PC-9 (cell line): ENCODE results near the gene COPZ1. TPM values are rescaled to one million over a fixed set of nuclear protein-coding genes. Genes with fewer than 3 reads are reported as not detected.

ENCODE experiments used
- BruUV-seq: library from RNA; stranded (reverse); fragments of 400-500 nt; replicated peaks from 2 replicates; lab custom pipeline; 2021; lab: Mats Ljungman, UMichigan
- CTCF ChIA-PET: fragments of 300-600 bp; sonication (Branson Sonifier 250); formaldehyde crosslinking; loops from one replicate; lab custom pipeline; 2022; ENCODE audit warnings: antibody characterized with exemption; lab: Charles Lee
- POLR2A ChIA-PET: fragments of 300-600 bp; sonication (Branson Sonifier 250); formaldehyde crosslinking; loops from one replicate; lab custom pipeline; 2022; ENCODE audit warnings: antibody characterized with exemption; ENCODE audit not compliant: unreplicated experiment; lab: Charles Lee
- DNase-seq, 2 experiments: peaks; one replicate each; pipeline versions ENCODE4 v3.0.0 to v3.0.0-alpha.2; 2015 to 2022; ENCODE audit warnings: mixed read lengths in 1 of 2
- H2AFZ ChIP-seq: fragments of 200-600 bp; sonication (generic); 2 replicates; pipeline ENCODE4 v1.8.1; 2017; ENCODE audit warnings: antibody characterized with exemption
- H3F3A ChIP-seq: fragments of 200-600 bp; sonication (generic); 2 replicates; pipeline ENCODE4 v1.8.1; 2017; ENCODE audit warnings: antibody characterized with exemption, mild to moderate bottlenecking, low read depth; ENCODE audit not compliant: insufficient read depth
- H3K27ac ChIP-seq: fragments of 200-600 bp; sonication (generic); 2 replicates; pipeline ENCODE4 v1.6.1; 2016; ENCODE audit warnings: mixed run types
- H3K27me3 ChIP-seq: fragments of 200-600 bp; sonication (generic); 2 replicates; pipeline ENCODE4 v1.6.1; 2016; ENCODE audit warnings: low read depth, mixed run types; ENCODE audit not compliant: insufficient read depth
- H3K36me3 ChIP-seq: fragments of 200-600 bp; sonication (generic); 2 replicates; pipeline ENCODE4 v1.6.1; 2016; ENCODE audit warnings: low read depth, mixed run types
- H3K4me1 ChIP-seq: fragments of 200-600 bp; sonication (generic); replicated peaks from 2 replicates; pipeline ENCODE4 v1.6.1; 2016; ENCODE audit warnings: mixed run types; ENCODE audit not compliant: insufficient read depth
- H3K4me2 ChIP-seq: fragments of 200-600 bp; sonication (generic); 2 replicates; pipeline ENCODE4 v1.6.1; 2017; ENCODE audit warnings: mixed run types
- H3K4me3 ChIP-seq: fragments of 200-600 bp; sonication (generic); 2 replicates; pipeline ENCODE4 v1.6.1; 2016; ENCODE audit warnings: mixed run types
- H3K79me2 ChIP-seq: fragments of 200-600 bp; sonication (generic); 2 replicates; pipeline ENCODE4 v1.6.1; 2017; ENCODE audit warnings: low read depth, mixed run types
- H3K9me2 ChIP-seq: fragments of 200-600 bp; sonication (generic); 2 replicates; pipeline ENCODE4 v1.8.1; 2017; ENCODE audit warnings: mild to moderate bottlenecking; ENCODE audit not compliant: insufficient read depth
- H3K9me3 ChIP-seq: fragments of 200-600 bp; sonication (generic); 2 replicates; pipeline ENCODE4 v1.8.1; 2016; ENCODE audit warnings: low read depth; ENCODE audit not compliant: insufficient read depth
- H4K20me1 ChIP-seq: fragments of 200-600 bp; sonication (generic); 2 replicates; pipeline ENCODE4 v1.8.1; 2017; ENCODE audit not compliant: insufficient read depth
- EZH2 ChIP-seq: fragments of 200-600 bp; sonication (generic); IDR thresholded peaks from 2 replicates; pipeline ENCODE4 v1.8.0; 2017; ENCODE audit warnings: antibody characterized with exemption, low read depth
- intact Hi-C: fragments of 100-400 bp; cut with micrococcal nuclease; formaldehyde crosslinking; loops from one replicate; pipeline ENCODE4 v1.10.0; 2022; ENCODE audit not compliant: unreplicated experiment
- total RNA-seq: library from RNA; stranded (reverse); gene quantifications from 2 replicates; pipeline ENCODE4 v1.2.3, GENCODE V29; 2021
- TF ChIP-seq, protein P1 (sequence below): fragments of 200-600 bp; sonication (generic); conservative IDR thresholded peaks from 2 replicates; pipeline ENCODE4 v1.6.1; 2017; ENCODE audit warnings: mixed run types, antibody characterized with exemption, mild to moderate bottlenecking, moderate library complexity

Gene COPZ1
- total RNA-seq, 1 experiment from 2014 or later = 232 TPM

DNA sequence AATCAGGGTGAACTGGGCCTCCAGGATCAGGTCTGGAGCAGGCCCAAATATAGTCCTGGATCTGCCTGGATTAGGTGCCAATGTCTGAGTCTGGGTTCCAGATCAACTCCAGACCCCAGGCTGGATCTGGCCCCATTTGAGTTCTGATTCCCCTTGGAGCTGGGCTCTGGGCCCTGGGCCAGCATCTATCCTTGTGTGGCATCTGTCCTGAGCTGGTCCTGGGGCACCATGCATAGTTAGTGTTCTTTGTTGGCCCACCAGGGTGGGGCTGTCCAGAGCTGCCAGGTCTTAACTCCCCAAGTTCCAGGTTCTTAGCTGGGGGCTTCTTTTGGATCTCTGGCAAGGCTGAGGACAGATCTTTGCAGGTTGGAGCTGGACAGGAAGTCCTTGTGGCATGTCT is 70.6 kb downstream of the COPZ1 start:
- DNase-seq = no peak
- no peak for TF ChIP-seq EZH2
- TF ChIP-seq, protein P1, sequence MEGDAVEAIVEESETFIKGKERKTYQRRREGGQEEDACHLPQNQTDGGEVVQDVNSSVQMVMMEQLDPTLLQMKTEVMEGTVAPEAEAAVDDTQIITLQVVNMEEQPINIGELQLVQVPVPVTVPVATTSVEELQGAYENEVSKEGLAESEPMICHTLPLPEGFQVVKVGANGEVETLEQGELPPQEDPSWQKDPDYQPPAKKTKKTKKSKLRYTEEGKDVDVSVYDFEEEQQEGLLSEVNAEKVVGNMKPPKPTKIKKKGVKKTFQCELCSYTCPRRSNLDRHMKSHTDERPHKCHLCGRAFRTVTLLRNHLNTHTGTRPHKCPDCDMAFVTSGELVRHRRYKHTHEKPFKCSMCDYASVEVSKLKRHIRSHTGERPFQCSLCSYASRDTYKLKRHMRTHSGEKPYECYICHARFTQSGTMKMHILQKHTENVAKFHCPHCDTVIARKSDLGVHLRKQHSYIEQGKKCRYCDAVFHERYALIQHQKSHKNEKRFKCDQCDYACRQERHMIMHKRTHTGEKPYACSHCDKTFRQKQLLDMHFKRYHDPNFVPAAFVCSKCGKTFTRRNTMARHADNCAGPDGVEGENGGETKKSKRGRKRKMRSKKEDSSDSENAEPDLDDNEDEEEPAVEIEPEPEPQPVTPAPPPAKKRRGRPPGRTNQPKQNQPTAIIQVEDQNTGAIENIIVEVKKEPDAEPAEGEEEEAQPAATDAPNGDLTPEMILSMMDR = no peak
- BruUV-seq = no TSS peak
- H3K36me3 ChIP-seq = no peaks in the 10 kb centered on the region
- POLR2A ChIA-PET = no interaction called here
- intact Hi-C loops = no loop called here
- no peak overlapping the region for H3K27ac ChIP-seq
- no peaks in the 10 kb centered on the region for H3K4me1 ChIP-seq
- H3K9me2 ChIP-seq = no peaks in the 10 kb centered on the region
- H3K4me3 ChIP-seq = no peak overlapping the region
- no peaks in the 10 kb centered on the region for H3K79me2 ChIP-seq
- no peaks in the 10 kb centered on the region; the same call in 1 of the 2 replicates for H4K20me1 ChIP-seq
- H3F3A ChIP-seq = peaks cover 11% of the 10 kb centered on the region
- H3K9me3 ChIP-seq = no peaks in the 10 kb centered on the region
- CTCF ChIA-PET = interaction anchor here (0.5 to 0.6 kb wide), 3 partner anchors 29 to 176 kb away, joined by 3 to 9 read pairs (median 5); no protein-coding TSS in a partner anchor
- no peaks in the 10 kb centered on the region for H3K27me3 ChIP-seq
- H3K4me2 ChIP-seq = no peak overlapping the region
- no peak overlapping the region for H2AFZ ChIP-seq

DNA sequence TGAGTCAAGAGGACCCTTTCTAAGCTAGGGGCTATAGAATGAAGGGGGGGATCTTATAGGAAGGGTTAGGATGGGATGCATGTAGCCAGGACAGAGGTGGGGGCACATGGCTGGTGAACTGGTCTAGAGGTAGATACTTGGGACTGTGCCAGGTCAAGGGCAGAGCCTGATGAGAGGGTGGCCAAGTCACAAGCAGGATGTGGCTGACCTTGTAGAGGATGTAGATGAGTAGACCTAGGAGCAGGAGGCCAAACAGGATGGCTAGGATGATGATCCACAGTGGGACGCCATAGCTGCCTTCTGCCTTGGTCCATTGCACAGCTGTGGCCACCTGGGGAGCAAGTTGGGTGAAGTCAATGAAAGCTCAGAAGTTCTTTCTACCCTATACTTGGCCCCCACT is 72.2 kb downstream of the COPZ1 start:
- no TSS peak for BruUV-seq

DNA sequence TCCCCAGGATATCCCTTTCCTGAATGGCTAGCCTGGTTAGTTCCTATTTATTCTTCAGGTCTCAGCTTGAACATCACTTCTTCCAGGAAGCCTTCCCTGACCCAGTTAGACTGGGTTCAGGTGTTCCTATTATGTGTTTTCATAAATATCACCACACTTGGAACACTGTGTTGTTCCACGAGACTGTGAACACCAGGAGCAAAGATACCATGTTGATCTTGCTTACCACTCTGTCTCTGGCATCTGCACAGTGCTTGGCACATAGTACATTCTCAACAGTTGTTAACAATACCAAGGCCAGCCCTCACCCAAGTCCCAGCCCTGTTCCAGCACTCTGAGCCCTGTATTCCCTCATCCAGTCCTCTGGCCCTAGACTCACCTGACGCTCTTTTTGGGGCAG is 73.3 kb downstream of the COPZ1 start:
- peaks cover 12% of the 10 kb centered on the region for H3F3A ChIP-seq

More for the DNA sequence above, 72.2 kb downstream of the COPZ1 start:
- no peak for DNase-seq
- Histone ChIP-seq H3K36me3 (no peaks in the 10 kb centered on the region), H3K79me2 (no peaks in the 10 kb centered on the region), H3F3A (peaks cover 12% of the 10 kb centered on the region), H3K27ac (no peak overlapping the region), H3K27me3 (no peaks in the 10 kb centered on the region), H3K4me2 (no peak overlapping the region), H3K9me3 (no peaks in the 10 kb centered on the region), H4K20me1 (no peaks in the 10 kb centered on the region; the same call in 1 of the 2 replicates), H3K4me1 (no peaks in the 10 kb centered on the region), H2AFZ (no peak overlapping the region), H3K4me3 (no peak overlapping the region), H3K9me2 (no peaks in the 10 kb centered on the region)
- POLR2A ChIA-PET = no interaction called here
- CTCF ChIA-PET = interaction anchor here (0.6 kb wide), 2 partner anchors 39 to 42 kb away, joined by 11 to 14 read pairs; no protein-coding TSS in a partner anchor
- intact Hi-C loops = no loop called here
- TF ChIP-seq, protein P1 = no peak
- no peak for TF ChIP-seq EZH2

More for the DNA sequence above, 73.3 kb downstream of the COPZ1 start:
- no peak overlapping the region for H3K27ac ChIP-seq
- H3K36me3 ChIP-seq = no peaks in the 10 kb centered on the region
- ChIA-PET POLR2A (no interaction called here), CTCF (interaction anchor here (0.7 kb wide), 1 partner anchor 375 kb away, joined by 8 read pairs; no protein-coding TSS in a partner anchor)
- no peak for DNase-seq
- TF ChIP-seq EZH2 = no peak
- TF ChIP-seq, protein P1 = no peak
- H3K4me3 ChIP-seq = no peak overlapping the region
- no peak overlapping the region for H3K4me2 ChIP-seq
- H3K9me3 ChIP-seq = no peaks in the 10 kb centered on the region
- no peak overlapping the region for H2AFZ ChIP-seq
- H3K27me3 ChIP-seq = no peaks in the 10 kb centered on the region
- no peaks in the 10 kb centered on the region; the same call in 1 of the 2 replicates for H4K20me1 ChIP-seq
- intact Hi-C loops = no loop called here
- no peaks in the 10 kb centered on the region for H3K79me2 ChIP-seq
- H3K4me1 ChIP-seq = no peaks in the 10 kb centered on the region
- BruUV-seq = no TSS peak
- no peaks in the 10 kb centered on the region for H3K9me2 ChIP-seq
